WTC11 (cell line): ENCODE measurements around the gene SLC25A27.

ENCODE experiments used
- HMGXB4 ChIP-seq: sonication (generic); formaldehyde crosslinking; IDR thresholded peaks from 2 replicates; pipeline ENCODE4 v1.8.1; 2023; ENCODE audit warnings: mild to moderate bottlenecking, moderate library complexity, missing genetic modification reagents
- ZNF121 ChIP-seq: sonication (generic); formaldehyde crosslinking; IDR thresholded peaks from 2 replicates; pipeline ENCODE4 v1.8.0; 2023; ENCODE audit warnings: missing genetic modification reagents
- TF ChIP-seq, protein P1 (sequence below): fragments of 200-600 bp; IDR thresholded peaks from 2 replicates; pipeline ENCODE4 v1.8.0; 2022; ENCODE audit warnings: antibody characterized with exemption

- TF ChIP-seq HMGXB4 (CRISPR knock-in tag) (no peak), ZNF121 (CRISPR knock-in tag) (no peak)
- TF ChIP-seq, protein P1, sequence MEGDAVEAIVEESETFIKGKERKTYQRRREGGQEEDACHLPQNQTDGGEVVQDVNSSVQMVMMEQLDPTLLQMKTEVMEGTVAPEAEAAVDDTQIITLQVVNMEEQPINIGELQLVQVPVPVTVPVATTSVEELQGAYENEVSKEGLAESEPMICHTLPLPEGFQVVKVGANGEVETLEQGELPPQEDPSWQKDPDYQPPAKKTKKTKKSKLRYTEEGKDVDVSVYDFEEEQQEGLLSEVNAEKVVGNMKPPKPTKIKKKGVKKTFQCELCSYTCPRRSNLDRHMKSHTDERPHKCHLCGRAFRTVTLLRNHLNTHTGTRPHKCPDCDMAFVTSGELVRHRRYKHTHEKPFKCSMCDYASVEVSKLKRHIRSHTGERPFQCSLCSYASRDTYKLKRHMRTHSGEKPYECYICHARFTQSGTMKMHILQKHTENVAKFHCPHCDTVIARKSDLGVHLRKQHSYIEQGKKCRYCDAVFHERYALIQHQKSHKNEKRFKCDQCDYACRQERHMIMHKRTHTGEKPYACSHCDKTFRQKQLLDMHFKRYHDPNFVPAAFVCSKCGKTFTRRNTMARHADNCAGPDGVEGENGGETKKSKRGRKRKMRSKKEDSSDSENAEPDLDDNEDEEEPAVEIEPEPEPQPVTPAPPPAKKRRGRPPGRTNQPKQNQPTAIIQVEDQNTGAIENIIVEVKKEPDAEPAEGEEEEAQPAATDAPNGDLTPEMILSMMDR, result no peak
Observed at GRCh38 chr6:46653439-46654195, 842 bp downstream of the SLC25A27 start.
